HepG2 (cell line): ENCODE results near the gene ARHGEF12. TPM values are rescaled to one million over a fixed set of nuclear protein-coding genes. Genes with fewer than 3 reads are reported as not detected.

Source experiments
- ATF3 ChIP-seq: sonication (generic); formaldehyde crosslinking; IDR thresholded peaks from 2 replicates; pipeline ENCODE4 v1.4.0; 2020; ENCODE audit warnings: missing genetic modification reagents
- ATF7 ChIP-seq, 2 experiments: fragments of 450-650 bp in 1 of 2; sonication (generic) in 1 of 2; formaldehyde crosslinking in 1 of 2; IDR thresholded peaks; 2 replicates each; pipeline versions ENCODE4 v1.4.0 to v1.6.1; 2016 to 2020; ENCODE audit warnings: antibody characterized with exemption in 1 of 2, mild to moderate bottlenecking in 1 of 2, missing genetic modification reagents in 1 of 2
- CEBPG ChIP-seq: IDR thresholded peaks from 2 replicates; pipeline ENCODE4 v1.6.1; 2016
- FOXA1 ChIP-seq, 2 experiments: fragments of 450-650 bp in 1 of 2; sonication (generic) in 1 of 2; formaldehyde crosslinking in 1 of 2; IDR thresholded peaks; 2 replicates each; pipeline versions ENCODE4 v1.4.0 to v1.6.1; 2016 to 2020; ENCODE audit warnings: missing genetic modification reagents in 1 of 2
- HNF1A ChIP-seq, 2 experiments: sonication (generic) in 1 of 2; formaldehyde crosslinking in 1 of 2; IDR thresholded peaks; 2 replicates each; pipeline versions ENCODE4 v1.4.0 to v1.6.1; 2016 to 2020; ENCODE audit warnings: borderline replicate concordance in 1 of 2, low read depth in 1 of 2, mild to moderate bottlenecking in 1 of 2, missing genetic modification reagents in 1 of 2
- IRF2 ChIP-seq: IDR thresholded peaks from 2 replicates; pipeline ENCODE4 v1.6.1; 2018; ENCODE audit warnings: missing genetic modification reagents, missing compliant biosample characterization
- ISX ChIP-seq: sonication (generic); formaldehyde crosslinking; conservative IDR thresholded peaks from 2 replicates; pipeline ENCODE4 v1.5.0; 2020; ENCODE audit warnings: missing genetic modification reagents
- NAIF1 ChIP-seq: sonication (generic); formaldehyde crosslinking; IDR thresholded peaks from 2 replicates; pipeline ENCODE4 v1.5.0; 2020; ENCODE audit warnings: mild to moderate bottlenecking, missing genetic modification reagents, borderline replicate concordance
- NR2F2 ChIP-seq: IDR thresholded peaks from 2 replicates; pipeline ENCODE4 v1.6.1; 2012; ENCODE audit warnings: low read depth, inconsistent platforms, borderline replicate concordance
- SMARCC2 ChIP-seq: fragments of 450-650 bp; IDR thresholded peaks from 2 replicates; pipeline ENCODE4 v1.6.1; 2017; ENCODE audit warnings: antibody characterized with exemption, mild to moderate bottlenecking
- TFAP4 ChIP-seq: sonication (generic); IDR thresholded peaks from 2 replicates; pipeline ENCODE4 v1.6.1; 2016; ENCODE audit warnings: low read depth, borderline replicate concordance
- TRIM24 ChIP-seq: sonication (generic); formaldehyde crosslinking; IDR thresholded peaks from 2 replicates; pipeline ENCODE4 v1.8.0; 2022; ENCODE audit warnings: mild to moderate bottlenecking, missing genetic modification reagents
- WIZ ChIP-seq: sonication (generic); formaldehyde crosslinking; IDR thresholded peaks from 2 replicates; pipeline ENCODE4 v1.5.1; 2020; ENCODE audit warnings: mild to moderate bottlenecking, missing genetic modification reagents
- ZBTB25 ChIP-seq: IDR thresholded peaks from 2 replicates; pipeline ENCODE4 v1.6.1; 2018; ENCODE audit warnings: missing genetic modification reagents
- ZBTB38 ChIP-seq: sonication (generic); formaldehyde crosslinking; IDR thresholded peaks from 2 replicates; pipeline ENCODE4 v1.5.1; 2020; ENCODE audit warnings: mild to moderate bottlenecking, missing genetic modification reagents
- ZBTB4 ChIP-seq: sonication (generic); formaldehyde crosslinking; IDR thresholded peaks from 2 replicates; pipeline ENCODE4 v1.4.0; 2020; ENCODE audit warnings: missing genetic modification reagents, mild to moderate bottlenecking, borderline replicate concordance
- ZFP36L1 ChIP-seq: sonication (generic); formaldehyde crosslinking; IDR thresholded peaks from 2 replicates; pipeline ENCODE4 v1.8.0; 2022; ENCODE audit warnings: mild to moderate bottlenecking, missing genetic modification reagents, moderate library complexity
- ZNF713 ChIP-seq: sonication (generic); formaldehyde crosslinking; IDR thresholded peaks from 2 replicates; pipeline ENCODE4 v1.4.0; 2020; ENCODE audit warnings: mild to moderate bottlenecking, missing genetic modification reagents
- ZNF75D ChIP-seq: sonication (generic); formaldehyde crosslinking; IDR thresholded peaks from 2 replicates; pipeline ENCODE4 v1.8.1; 2023; ENCODE audit warnings: missing genetic modification reagents, mild to moderate bottlenecking, borderline replicate concordance
- ZNF891 ChIP-seq: sonication (generic); formaldehyde crosslinking; IDR thresholded peaks from 2 replicates; pipeline ENCODE4 v1.5.0; 2020; ENCODE audit warnings: mild to moderate bottlenecking, missing genetic modification reagents
- polyA plus RNA-seq, 8 experiments: library from polyadenylated mRNA; depleted of rRNA in 3 of 8; stranded (reverse) in 7 of 8; unstranded in 1 of 8; fragments of >200 nt; fragmentation: Illumina TruSeq in 4 of 8; extraction: Trizol in 4 of 8; gene quantifications; 2 replicates each; pipeline versions ENCODE4 v1.2.1 to v1.2.3, GENCODE V29; 2011 to 2016; ENCODE audit warnings: low read depth in 4 of 8, missing spikeins in 1 of 8, mixed read lengths in 1 of 8; ENCODE audit not compliant: insufficient read depth in 1 of 8
- total RNA-seq, 5 experiments: library from RNA; depleted of rRNA; stranded (reverse); fragments of >200 nt; fragmentation: Illumina TruSeq; extraction: Trizol; gene quantifications; 2 replicates each; pipeline ENCODE4 v1.2.3, GENCODE V29; 2016; ENCODE audit warnings: low read depth in 1 of 5

Gene ARHGEF12
- total and polyA plus RNA-seq, 2 of the 13 experiments (the other 11 are each of a cell fraction or from before 2014, with no cell fraction given) = 17.9 to 54.4 TPM

GRCh38 chr11:120532832-120533196, 196.6 kb downstream of the ARHGEF12 start (continued):
- TF ChIP-seq WIZ (CRISPR knock-in tag) = no peak
- TF ChIP-seq ZBTB38 (CRISPR knock-in tag) = no peak
- no peak for TF ChIP-seq ZBTB25 (CRISPR knock-in tag)
- TF ChIP-seq FOXA1 (IDR thresholded peaks at IDR 0.05) = no peak
- TF ChIP-seq FOXA1 (CRISPR knock-in tag; IDR thresholded peaks at IDR 0.05) = peak; percentile 71
- TF ChIP-seq SMARCC2 = no peak
- no peak for TF ChIP-seq ZFP36L1 (CRISPR knock-in tag)
- no peak for TF ChIP-seq ISX (CRISPR knock-in tag)
- no peak for TF ChIP-seq ZNF891 (CRISPR knock-in tag)
- 0 out of 2 replicates have a peak, but pooled peaks have one; percentile 6 for TF ChIP-seq IRF2 (CRISPR knock-in tag)
- TF ChIP-seq NAIF1 (CRISPR knock-in tag) = no peak
- TF ChIP-seq CEBPG (CRISPR knock-in tag) = peak; percentile 91
- TF ChIP-seq NR2F2 = no peak
- TF ChIP-seq TFAP4 = peak; percentile 13; the same call in 1 of the 2 replicates
- no peak for TF ChIP-seq HNF1A (IDR thresholded peaks at IDR 0.05; ENCODE audit: low read depth)
- TF ChIP-seq HNF1A (CRISPR knock-in tag; IDR thresholded peaks at IDR 0.05; ENCODE audit: borderline replicate concordance) = no peak
- TF ChIP-seq ATF7 (IDR thresholded peaks at IDR 0.05) = peak; percentile 68
- TF ChIP-seq ATF7 (CRISPR knock-in tag; IDR thresholded peaks at IDR 0.05) = no peak; the same call in 1 of the 2 replicates
- TF ChIP-seq TRIM24 (CRISPR knock-in tag) = peak; percentile 19; the same call in 1 of the 2 replicates
- TF ChIP-seq ATF3 = peak; percentile 70
- no peak for TF ChIP-seq ZBTB4 (CRISPR knock-in tag)
- no peak for TF ChIP-seq ZNF713 (CRISPR knock-in tag)
- no peak for TF ChIP-seq ZNF75D (CRISPR knock-in tag)
